Loucy (cell line): ENCODE measurements around the gene TASOR2.

Experiments
- H2AFZ ChIP-seq: fragments of 200-600 bp; sonication (generic); 2 replicates; pipeline ENCODE4 v1.6.0; 2016; ENCODE audit warnings: antibody characterized with exemption, mild to moderate bottlenecking, low read length, moderate library complexity
- H3F3A ChIP-seq: fragments of 200-600 bp; 2 replicates; pipeline ENCODE4 v1.6.0; 2016; ENCODE audit warnings: antibody characterized with exemption, low read depth, mild to moderate bottlenecking
- H3K27me3 ChIP-seq: fragments of 200-600 bp; sonication (generic); 2 replicates; pipeline ENCODE4 v1.6.1; 2014; ENCODE audit warnings: low read length, mild to moderate bottlenecking; ENCODE audit not compliant: insufficient read depth, poor library complexity, severe bottlenecking
- H3K36me3 ChIP-seq: fragments of 200-600 bp; sonication (generic); 2 replicates; pipeline ENCODE4 v1.6.1; 2016; ENCODE audit warnings: low read length; ENCODE audit not compliant: insufficient read depth
- H3K4me1 ChIP-seq: fragments of 200-600 bp; sonication (generic); 2 replicates; pipeline ENCODE4 v1.5.1; 2014; ENCODE audit warnings: low read length, mild to moderate bottlenecking; ENCODE audit not compliant: insufficient read depth, poor library complexity, severe bottlenecking
- H3K4me2 ChIP-seq: fragments of 200-600 bp; sonication (generic); 2 replicates; pipeline ENCODE4 v1.6.0; 2014; ENCODE audit warnings: antibody characterized with exemption, low read length, low read depth, mild to moderate bottlenecking; ENCODE audit not compliant: poor library complexity, severe bottlenecking
- H3K4me3 ChIP-seq: fragments of 200-600 bp; sonication (generic); 2 replicates; pipeline ENCODE4 v1.5.1; 2014; ENCODE audit warnings: low read length, mild to moderate bottlenecking, mixed read lengths; ENCODE audit not compliant: poor library complexity, severe bottlenecking
- H3K79me2 ChIP-seq: fragments of 200-600 bp; sonication (generic); 2 replicates; pipeline ENCODE4 v1.6.1; 2014; ENCODE audit warnings: low read length; ENCODE audit not compliant: insufficient read depth
- H3K9ac ChIP-seq: fragments of 200-600 bp; sonication (generic); 2 replicates; pipeline ENCODE4 v1.6.0; 2014; ENCODE audit warnings: mild to moderate bottlenecking, low read depth, low read length, moderate library complexity; ENCODE audit not compliant: poor library complexity, severe bottlenecking
- H3K9me2 ChIP-seq: fragments of 200-600 bp; sonication (generic); replicated peaks from 2 replicates; pipeline ENCODE4 v1.6.1; 2016; ENCODE audit warnings: low read depth, low read length, mixed read lengths
- H3K9me3 ChIP-seq: fragments of 200-600 bp; sonication (generic); 2 replicates; pipeline ENCODE4 v1.6.1; 2014; ENCODE audit warnings: mild to moderate bottlenecking, antibody characterized with exemption, low read length, low read depth; ENCODE audit not compliant: insufficient read depth
- H4K20me1 ChIP-seq: fragments of 200-600 bp; sonication (generic); 2 replicates; pipeline ENCODE4 v1.6.0; 2014; ENCODE audit warnings: antibody characterized with exemption, low read length, mild to moderate bottlenecking; ENCODE audit not compliant: insufficient read depth, poor library complexity, severe bottlenecking
- EZH2phosphoT487 ChIP-seq: fragments of 200-600 bp; IDR thresholded peaks from 2 replicates; pipeline ENCODE4 v1.6.1; 2018; ENCODE audit warnings: antibody characterized with exemption, mild to moderate bottlenecking, moderate library complexity, borderline replicate concordance
- TF ChIP-seq, protein P1 (sequence below): fragments of 200-600 bp; sonication (generic); conservative IDR thresholded peaks from 2 replicates; pipeline ENCODE4 v1.5.1; 2014; ENCODE audit warnings: mild to moderate bottlenecking, antibody characterized with exemption, low read length

The TASOR2 gene

DNA sequence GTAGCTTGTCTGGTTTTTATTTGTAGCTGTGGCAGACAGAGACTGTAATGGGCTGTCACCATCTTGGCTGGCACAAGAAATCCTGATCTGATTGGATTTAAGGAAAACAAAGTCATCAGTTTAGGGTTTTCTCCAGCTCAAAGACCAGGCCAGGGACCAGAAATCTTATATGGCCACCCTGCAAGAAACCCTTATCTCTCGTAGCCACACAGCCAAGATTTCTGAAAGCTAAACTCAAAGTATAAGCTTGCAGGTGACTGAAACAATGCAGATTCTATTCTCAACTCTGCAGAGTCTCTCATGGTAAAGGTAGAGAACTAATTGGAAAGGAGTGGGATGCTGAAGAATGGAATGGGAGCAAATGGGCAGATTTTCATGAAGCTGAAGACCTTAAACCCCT, 15.0 kb upstream of the TASOR2 start:
- Histone ChIP-seq H3K36me3 (no peaks in the 10 kb centered on the region), H3K27me3 (no peaks in the 10 kb centered on the region), H3F3A (no peaks in the 10 kb centered on the region; the same call in 1 of the 2 replicates), H3K9me2 (no peaks in the 10 kb centered on the region), H3K79me2 (peaks cover 6% of the 10 kb centered on the region; the same call in 1 of the 2 replicates), H2AFZ (no peak overlapping the region), H3K4me1 (peaks cover 12% of the 10 kb centered on the region), H4K20me1 (no peaks in the 10 kb centered on the region), H3K9ac (no peak overlapping the region), H3K4me3 (no peak overlapping the region), H3K4me2 (no peak overlapping the region), H3K9me3 (no peaks in the 10 kb centered on the region)
- TF ChIP-seq, protein P1, sequence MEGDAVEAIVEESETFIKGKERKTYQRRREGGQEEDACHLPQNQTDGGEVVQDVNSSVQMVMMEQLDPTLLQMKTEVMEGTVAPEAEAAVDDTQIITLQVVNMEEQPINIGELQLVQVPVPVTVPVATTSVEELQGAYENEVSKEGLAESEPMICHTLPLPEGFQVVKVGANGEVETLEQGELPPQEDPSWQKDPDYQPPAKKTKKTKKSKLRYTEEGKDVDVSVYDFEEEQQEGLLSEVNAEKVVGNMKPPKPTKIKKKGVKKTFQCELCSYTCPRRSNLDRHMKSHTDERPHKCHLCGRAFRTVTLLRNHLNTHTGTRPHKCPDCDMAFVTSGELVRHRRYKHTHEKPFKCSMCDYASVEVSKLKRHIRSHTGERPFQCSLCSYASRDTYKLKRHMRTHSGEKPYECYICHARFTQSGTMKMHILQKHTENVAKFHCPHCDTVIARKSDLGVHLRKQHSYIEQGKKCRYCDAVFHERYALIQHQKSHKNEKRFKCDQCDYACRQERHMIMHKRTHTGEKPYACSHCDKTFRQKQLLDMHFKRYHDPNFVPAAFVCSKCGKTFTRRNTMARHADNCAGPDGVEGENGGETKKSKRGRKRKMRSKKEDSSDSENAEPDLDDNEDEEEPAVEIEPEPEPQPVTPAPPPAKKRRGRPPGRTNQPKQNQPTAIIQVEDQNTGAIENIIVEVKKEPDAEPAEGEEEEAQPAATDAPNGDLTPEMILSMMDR: no peak
- TF ChIP-seq EZH2phosphoT487: no peak

DNA sequence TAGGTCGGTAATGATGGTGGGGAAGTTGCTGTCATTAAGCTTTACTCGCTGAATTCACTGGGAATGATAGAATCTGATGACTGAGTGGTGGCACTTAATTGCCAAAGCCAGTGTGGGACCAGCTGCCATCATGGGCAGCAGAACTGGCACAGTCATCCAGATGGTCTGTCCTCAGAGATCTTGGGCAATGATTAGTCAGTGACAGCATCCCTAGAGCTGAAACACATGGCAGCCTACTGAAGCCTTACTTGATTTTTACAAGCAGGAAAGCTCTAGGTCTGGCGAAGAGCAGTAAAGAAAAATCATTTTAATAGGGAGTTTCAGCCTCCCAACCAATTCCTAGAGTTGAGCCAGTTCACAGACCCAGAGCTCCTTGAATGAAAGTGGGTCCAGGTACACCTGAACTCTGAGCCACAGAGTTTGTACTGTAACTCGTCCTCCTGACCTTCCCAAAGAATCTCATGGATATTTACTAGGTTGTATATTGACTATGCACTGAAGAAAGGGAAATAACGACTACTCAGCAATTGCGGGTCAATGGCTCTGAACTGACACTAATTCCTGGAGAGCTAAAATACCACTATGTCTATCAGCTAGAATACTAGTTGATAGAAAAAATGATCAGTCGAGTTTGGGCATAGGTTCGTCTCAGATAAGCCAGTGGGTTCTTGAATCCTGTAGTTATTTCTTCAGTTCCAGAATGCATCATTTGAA, 13.8 kb upstream of the TASOR2 start:
- peaks cover 3% of the 10 kb centered on the region; the same call in 1 of the 2 replicates for H3K79me2 ChIP-seq
- no peaks in the 10 kb centered on the region for H3K9me3 ChIP-seq
- no peaks in the 10 kb centered on the region for H3K9me2 ChIP-seq
- TF ChIP-seq, protein P1: no peak
- TF ChIP-seq EZH2phosphoT487: no peak
- H3K4me3 ChIP-seq: no peak overlapping the region
- no peaks in the 10 kb centered on the region for H3F3A ChIP-seq
- no peaks in the 10 kb centered on the region for H3K27me3 ChIP-seq
- H2AFZ ChIP-seq: no peak overlapping the region
- no peak overlapping the region for H3K4me2 ChIP-seq
- no peaks in the 10 kb centered on the region for H3K36me3 ChIP-seq
- no peak overlapping the region for H3K9ac ChIP-seq
- H3K4me1 ChIP-seq: peaks cover 12% of the 10 kb centered on the region
- no peaks in the 10 kb centered on the region for H4K20me1 ChIP-seq

DNA sequence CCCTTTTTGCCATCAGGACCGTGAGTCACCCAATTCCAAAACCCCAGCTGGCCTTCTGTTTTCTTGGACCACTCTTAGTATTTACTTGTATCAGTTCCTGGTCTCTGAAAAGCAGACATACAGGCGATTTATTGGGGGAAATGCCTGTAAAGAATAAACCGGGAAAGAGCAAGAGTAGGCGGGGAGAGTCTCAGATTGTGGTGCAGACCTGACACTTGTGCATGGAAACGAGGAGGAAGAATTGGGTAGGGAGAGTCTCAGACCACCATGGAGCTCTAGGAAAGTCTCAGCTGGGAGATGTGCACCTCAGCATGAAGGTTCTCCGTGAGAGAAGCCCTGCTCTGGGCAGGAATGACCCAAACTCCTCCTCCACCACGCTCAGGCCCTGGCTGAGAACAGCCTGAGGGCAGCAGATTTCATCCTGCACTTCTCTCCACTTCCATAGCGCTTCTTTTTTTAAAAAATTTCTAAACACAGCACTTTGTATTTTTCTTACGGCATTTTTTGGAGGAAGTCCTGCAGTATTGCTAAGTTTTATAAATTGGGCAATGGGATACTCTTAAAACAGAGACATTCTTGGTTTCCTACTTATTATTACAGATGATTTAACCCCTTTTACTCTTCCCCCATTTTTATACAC, 6.1 kb upstream of the TASOR2 start:
- Histone ChIP-seq H3K4me2 (no peak overlapping the region), H3K4me3 (no peak overlapping the region), H3K27me3 (no peaks in the 10 kb centered on the region), H3F3A (no peaks in the 10 kb centered on the region), H3K36me3 (no peaks in the 10 kb centered on the region), H4K20me1 (no peaks in the 10 kb centered on the region), H3K79me2 (no peaks in the 10 kb centered on the region), H3K9me3 (no peaks in the 10 kb centered on the region), H3K4me1 (no peaks in the 10 kb centered on the region), H2AFZ (no peak overlapping the region), H3K9me2 (no peaks in the 10 kb centered on the region), H3K9ac (no peak overlapping the region)
- no peak for TF ChIP-seq EZH2phosphoT487
- TF ChIP-seq, protein P1: no peak
